ENCODE data around the gene CHST3. TPM values are rescaled to one million over a fixed set of nuclear protein-coding genes. Genes with fewer than 3 reads are reported as not detected.

Gene CHST3
- total RNA-seq, 1 donor = 58.3 TPM

- peak; percentile 83 for DNase-seq (ENCODE audit: low read depth)
- TF ChIP-seq, protein P1, sequence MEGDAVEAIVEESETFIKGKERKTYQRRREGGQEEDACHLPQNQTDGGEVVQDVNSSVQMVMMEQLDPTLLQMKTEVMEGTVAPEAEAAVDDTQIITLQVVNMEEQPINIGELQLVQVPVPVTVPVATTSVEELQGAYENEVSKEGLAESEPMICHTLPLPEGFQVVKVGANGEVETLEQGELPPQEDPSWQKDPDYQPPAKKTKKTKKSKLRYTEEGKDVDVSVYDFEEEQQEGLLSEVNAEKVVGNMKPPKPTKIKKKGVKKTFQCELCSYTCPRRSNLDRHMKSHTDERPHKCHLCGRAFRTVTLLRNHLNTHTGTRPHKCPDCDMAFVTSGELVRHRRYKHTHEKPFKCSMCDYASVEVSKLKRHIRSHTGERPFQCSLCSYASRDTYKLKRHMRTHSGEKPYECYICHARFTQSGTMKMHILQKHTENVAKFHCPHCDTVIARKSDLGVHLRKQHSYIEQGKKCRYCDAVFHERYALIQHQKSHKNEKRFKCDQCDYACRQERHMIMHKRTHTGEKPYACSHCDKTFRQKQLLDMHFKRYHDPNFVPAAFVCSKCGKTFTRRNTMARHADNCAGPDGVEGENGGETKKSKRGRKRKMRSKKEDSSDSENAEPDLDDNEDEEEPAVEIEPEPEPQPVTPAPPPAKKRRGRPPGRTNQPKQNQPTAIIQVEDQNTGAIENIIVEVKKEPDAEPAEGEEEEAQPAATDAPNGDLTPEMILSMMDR (IDR thresholded peaks at IDR 0.05; ENCODE audit: insufficient read depth, low read depth, low read length) = no peak
- no peak overlapping the region for H3K4me3 ChIP-seq (ENCODE audit: low read depth, low read length)
Measured at GRCh38 chr10:71998840-71999194, 34.6 kb downstream of the CHST3 start.

- DNase-seq (ENCODE audit: low read depth) = peak; percentile 94
- no peak overlapping the region for H3K4me3 ChIP-seq (ENCODE audit: low read depth, low read length)
- TF ChIP-seq, protein P1 (IDR thresholded peaks at IDR 0.05; ENCODE audit: insufficient read depth, low read depth, low read length) = no peak
Measured at GRCh38 chr10:71999360-72000072, 35.3 kb downstream of the CHST3 start.

GRCh38 chr10:72000073-72001032 is 36.2 kb downstream of the CHST3 start:
- TF ChIP-seq, protein P1 (IDR thresholded peaks at IDR 0.05; ENCODE audit: insufficient read depth, low read depth, low read length) = no peak
- H3K4me3 ChIP-seq (ENCODE audit: low read depth, low read length) = no peak overlapping the region
- no peak for DNase-seq (ENCODE audit: low read depth)

DNA sequence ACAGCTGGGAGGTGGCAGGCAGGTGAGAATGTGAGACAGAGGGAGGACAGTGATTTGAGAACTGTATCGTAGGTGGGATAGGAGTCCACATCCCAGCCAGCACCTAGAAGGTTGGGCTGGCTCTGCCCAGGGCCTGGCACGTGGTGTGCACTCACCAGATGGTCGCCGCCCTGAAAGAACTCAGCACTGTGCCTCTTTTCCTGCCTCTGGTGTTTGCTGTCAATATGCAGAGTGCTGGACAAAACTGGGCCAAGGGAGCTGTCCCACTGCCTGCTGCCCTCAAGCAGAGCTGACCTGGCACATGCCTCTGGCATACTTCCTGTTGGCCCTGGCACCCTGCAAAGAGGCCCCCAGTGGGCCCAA is 36.8 kb downstream of the CHST3 start:
- H3K4me3 ChIP-seq (ENCODE audit: low read depth, low read length) = no peak overlapping the region
- DNase-seq (ENCODE audit: low read depth) = no peak
- TF ChIP-seq, protein P1 (IDR thresholded peaks at IDR 0.05; ENCODE audit: insufficient read depth, low read depth, low read length) = no peak

DNA sequence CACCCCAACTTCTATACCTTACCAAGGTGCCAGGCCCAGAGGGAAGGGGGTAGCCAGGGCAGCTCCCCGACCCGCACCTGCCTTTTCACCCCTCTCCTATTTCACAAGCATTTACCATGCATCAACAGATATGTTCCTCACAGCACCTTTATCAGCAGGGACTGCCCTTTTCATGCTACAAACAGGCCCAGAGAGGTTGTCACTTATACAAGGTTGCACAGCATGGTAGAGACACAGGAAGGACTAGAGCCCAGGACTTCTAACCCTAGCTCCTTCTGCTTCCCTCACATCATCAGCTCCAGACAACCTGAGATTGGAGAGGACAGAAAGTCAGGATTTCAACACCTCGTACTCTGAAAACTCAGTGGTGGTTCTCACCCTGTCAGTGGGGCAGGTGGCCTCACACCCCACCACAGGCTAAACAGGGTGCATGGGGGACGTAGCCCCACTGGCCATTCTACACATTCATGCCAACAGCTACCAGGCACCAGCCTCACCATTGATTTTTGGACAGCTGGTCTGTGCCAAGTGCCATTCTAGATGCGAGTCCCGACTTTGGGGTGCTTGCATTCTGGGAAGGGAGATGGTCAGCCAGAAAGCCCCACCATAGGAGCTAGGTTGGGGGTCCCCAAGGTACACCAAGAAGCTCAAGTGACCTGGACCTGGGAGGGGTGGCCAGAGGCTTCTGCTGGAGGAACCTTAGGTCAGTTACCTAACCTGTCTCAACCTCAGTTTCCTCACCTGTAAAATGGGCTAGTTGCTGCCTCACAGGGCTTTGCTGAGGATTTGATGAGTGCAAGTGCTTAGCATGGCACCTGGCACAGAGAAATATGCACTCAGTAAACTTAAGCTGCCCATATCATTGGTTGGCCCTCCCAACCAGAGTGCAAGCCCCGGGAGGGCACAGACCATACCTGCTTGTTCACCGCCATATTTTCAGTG is 38.4 kb downstream of the CHST3 start:
- TF ChIP-seq, protein P1 (IDR thresholded peaks at IDR 0.05; ENCODE audit: insufficient read depth, low read depth, low read length) = no peak
- DNase-seq (ENCODE audit: low read depth) = no peak
- no peak overlapping the region for H3K4me3 ChIP-seq (ENCODE audit: low read depth, low read length)

GRCh38 chr10:72006026-72006425 is 41.8 kb downstream of the CHST3 start:
- no peak for DNase-seq (ENCODE audit: low read depth)
- TF ChIP-seq, protein P1 (IDR thresholded peaks at IDR 0.05; ENCODE audit: insufficient read depth, low read depth, low read length) = no peak

More at GRCh38 chr10:72006026-72006425, 41.8 kb downstream of the CHST3 start:
- no peak overlapping the region for H3K4me3 ChIP-seq (ENCODE audit: low read depth, low read length)
